ENCODE results near the gene CLCNKB.
"Not testable (repeated sequence)": the region's sequence is repeated elsewhere in the genome, so short reads cannot be mapped to it uniquely, and the experiment has no call there.

DNA sequence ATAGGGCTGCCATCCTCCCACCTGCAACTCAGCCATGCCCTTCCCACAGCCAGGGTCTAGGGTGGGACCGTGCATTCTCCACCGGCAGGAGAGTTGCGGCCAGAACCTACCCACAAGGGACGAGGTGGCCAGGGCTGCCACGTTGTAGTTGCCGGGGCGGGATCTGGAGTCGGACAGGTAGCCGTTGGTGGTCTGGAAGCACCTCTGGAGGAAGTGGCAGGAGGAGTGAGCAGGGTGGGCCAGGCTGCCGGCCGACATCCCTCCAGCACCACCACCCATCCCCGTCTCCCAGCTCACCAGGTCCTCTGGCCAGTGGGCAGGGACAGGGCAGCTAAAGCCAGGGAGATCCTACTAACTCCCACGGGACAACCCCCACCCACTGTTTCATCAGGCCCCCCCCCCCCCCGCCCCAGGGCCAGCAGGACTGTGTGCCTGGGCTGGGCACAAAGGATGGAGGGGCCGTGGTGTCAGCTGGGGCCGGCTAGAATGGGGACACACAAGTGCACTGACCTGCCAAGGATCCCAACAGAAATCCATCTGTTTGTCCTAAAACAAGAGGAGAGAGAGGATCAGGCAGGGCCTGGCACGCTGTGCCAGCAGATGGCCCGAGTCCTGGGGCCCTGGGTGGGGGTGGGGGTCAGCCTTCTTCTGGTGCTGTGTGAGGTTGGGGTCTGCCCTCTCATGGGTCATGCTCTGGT lies 18.6 kb downstream of the CLCNKB start:
- TF ChIP-seq, protein P1, sequence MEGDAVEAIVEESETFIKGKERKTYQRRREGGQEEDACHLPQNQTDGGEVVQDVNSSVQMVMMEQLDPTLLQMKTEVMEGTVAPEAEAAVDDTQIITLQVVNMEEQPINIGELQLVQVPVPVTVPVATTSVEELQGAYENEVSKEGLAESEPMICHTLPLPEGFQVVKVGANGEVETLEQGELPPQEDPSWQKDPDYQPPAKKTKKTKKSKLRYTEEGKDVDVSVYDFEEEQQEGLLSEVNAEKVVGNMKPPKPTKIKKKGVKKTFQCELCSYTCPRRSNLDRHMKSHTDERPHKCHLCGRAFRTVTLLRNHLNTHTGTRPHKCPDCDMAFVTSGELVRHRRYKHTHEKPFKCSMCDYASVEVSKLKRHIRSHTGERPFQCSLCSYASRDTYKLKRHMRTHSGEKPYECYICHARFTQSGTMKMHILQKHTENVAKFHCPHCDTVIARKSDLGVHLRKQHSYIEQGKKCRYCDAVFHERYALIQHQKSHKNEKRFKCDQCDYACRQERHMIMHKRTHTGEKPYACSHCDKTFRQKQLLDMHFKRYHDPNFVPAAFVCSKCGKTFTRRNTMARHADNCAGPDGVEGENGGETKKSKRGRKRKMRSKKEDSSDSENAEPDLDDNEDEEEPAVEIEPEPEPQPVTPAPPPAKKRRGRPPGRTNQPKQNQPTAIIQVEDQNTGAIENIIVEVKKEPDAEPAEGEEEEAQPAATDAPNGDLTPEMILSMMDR (conservative IDR thresholded peaks at IDR 0.05) = not testable (repeated sequence)
- TF ChIP-seq EZH2 (IDR thresholded peaks at IDR 0.05; ENCODE audit: low read depth) = not testable (repeated sequence)

Measured in PC-9 (cell line).